Common myeloid progenitor, CD34-positive (primary cell): ENCODE measurements around the gene ATP2A1.

Experiments
- CTCF ChIA-PET: fragments of 350-600 bp; sonication (Branson Sonifier 250); formaldehyde crosslinking; loops from one replicate; lab custom pipeline; 2021; ENCODE audit warnings: antibody characterized with exemption; lab: Charles Lee
- POLR2A ChIA-PET: fragments of 350-600 bp; sonication (Branson Sonifier 250); formaldehyde crosslinking; loops from one replicate; lab custom pipeline; 2021; ENCODE audit warnings: antibody characterized with exemption; lab: Charles Lee
- DNase-seq, 3 donors: peaks; one replicate each; pipeline versions ENCODE4 v3.0.0 to v3.0.0-alpha.2; 2013
- H3K27ac ChIP-seq, 2 experiments: 1 replicate in 1 of 2; 2 replicates in 1 of 2; pipeline ENCODE4 v1.7.0; 2013; ENCODE audit warnings: inconsistent platforms in 2 of 2, low read length in 2 of 2, mild to moderate bottlenecking in 2 of 2, low read depth in 1 of 2, moderate library complexity in 1 of 2; ENCODE audit not compliant: severe bottlenecking in 2 of 2, insufficient read depth in 1 of 2, poor library complexity in 1 of 2
- H3K27me3 ChIP-seq, 5 experiments: replicated peaks in 2 of 5; 1 replicate in 3 of 5; 2 replicates in 2 of 5; pipeline versions ENCODE4 v1.6.1 to v1.7.0; 2013; ENCODE audit warnings: low read length in 4 of 5, mild to moderate bottlenecking in 2 of 5, moderate library complexity in 2 of 5, inconsistent platforms in 1 of 5; ENCODE audit not compliant: insufficient read depth in 5 of 5, control insufficient read depth in 4 of 5
- H3K36me3 ChIP-seq, 4 experiments: 1 replicate in 2 of 4; 2 replicates in 2 of 4; pipeline versions ENCODE4 v1.6.1 to v1.7.0; 2013; ENCODE audit warnings: low read length in 3 of 4, control low read depth in 1 of 4, mild to moderate bottlenecking in 1 of 4; ENCODE audit not compliant: control insufficient read depth in 4 of 4, insufficient read depth in 4 of 4
- H3K4me1 ChIP-seq, 4 experiments: 1 replicate in 3 of 4; 2 replicates in 1 of 4; pipeline versions ENCODE4 v1.6.1 to v1.7.1; 2013; ENCODE audit warnings: low read length in 3 of 4, mild to moderate bottlenecking in 3 of 4, control low read depth in 1 of 4, inconsistent platforms in 1 of 4, moderate library complexity in 1 of 4; ENCODE audit not compliant: control insufficient read depth in 4 of 4, insufficient read depth in 4 of 4; ENCODE audit errors: control extremely low read depth in 1 of 4
- H3K4me3 ChIP-seq, 7 experiments: 1 replicate in 4 of 7; 2 replicates in 3 of 7; pipeline versions ENCODE4 v1.5.1 to v1.7.0; 2013; ENCODE audit warnings: mild to moderate bottlenecking in 7 of 7, low read length in 6 of 7, moderate library complexity in 6 of 7, inconsistent platforms in 2 of 7, low read depth in 2 of 7, control low read depth in 1 of 7; ENCODE audit not compliant: insufficient read depth in 4 of 7, control insufficient read depth in 1 of 7; ENCODE audit errors: extremely low read depth in 1 of 7
- H3K9me3 ChIP-seq, 5 experiments: 1 replicate in 4 of 5; 2 replicates in 1 of 5; pipeline versions ENCODE4 v1.6.1 to v1.7.1; 2013; ENCODE audit warnings: low read length in 4 of 5, mild to moderate bottlenecking in 2 of 5, inconsistent platforms in 1 of 5, low read depth in 1 of 5, moderate library complexity in 1 of 5; ENCODE audit not compliant: control insufficient read depth in 4 of 5, insufficient read depth in 2 of 5; ENCODE audit errors: control extremely low read depth in 1 of 5
- whole genome bisulfite sequencing: methylation state at CpG from one replicate; pipeline ENCODE4 v1.1.5; 2013; ENCODE audit not compliant: insufficient coverage; 5-methylcytosine and 5-hydroxymethylcytosine counted together

ATP2A1 gene

GRCh38 chr16:28836761-28837064, 41.6 kb upstream of the ATP2A1 start:
- no peak for DNase-seq
- no peak overlapping the region for H3K4me3 ChIP-seq
- peaks cover 10 to 71% (median 58%) of the 10 kb centered on the region in 4 experiments for H3K36me3 ChIP-seq
- H3K9me3 ChIP-seq = no peaks in the 10 kb centered on the region
- CTCF ChIA-PET = interaction anchor here (0.6 to 1.1 kb wide), 2 partner anchors 8 to 72 kb away, joined by 3 read pairs; no protein-coding TSS in a partner anchor
- POLR2A ChIA-PET = interaction anchor here (0.9 to 1.0 kb wide), 2 partner anchors 9 kb away, joined by 3 read pairs; no protein-coding TSS in a partner anchor
- H3K27ac ChIP-seq = no peak overlapping the region
- H3K27me3 ChIP-seq = no peaks in the 10 kb centered on the region
- H3K4me1 ChIP-seq = peaks cover 0 to 5% (median 1%) of the 10 kb centered on the region in 4 experiments
- 90% methylated on average over 2 of the region's 8 CpGs for WGBS

GRCh38 chr16:28837672-28838557, 40.4 kb upstream of the ATP2A1 start:
- H3K4me3 ChIP-seq = no peak overlapping the region
- 96% methylated on average over 7 of the region's 7 CpGs for WGBS
- H3K9me3 ChIP-seq = no peaks in the 10 kb centered on the region
- peaks cover 0 to 5% (median 1%) of the 10 kb centered on the region in 4 experiments for H3K4me1 ChIP-seq
- DNase-seq = no peak
- ChIA-PET POLR2A (no interaction called here), CTCF (interaction anchor here (1.0 to 1.5 kb wide), 4 partner anchors 8 to 108 kb away, joined by 3 to 5 read pairs (median 3); partner anchors contain the start of gene TUFM)
- H3K36me3 ChIP-seq = peaks cover 13 to 70% (median 56%) of the 10 kb centered on the region in 4 experiments
- peak overlapping the region in 1 of 2 experiments; percentile 21 for H3K27ac ChIP-seq
- H3K27me3 ChIP-seq = no peaks in the 10 kb centered on the region

- POLR2A ChIA-PET = no interaction called here
- H3K36me3 ChIP-seq = peaks cover 14 to 70% (median 56%) of the 10 kb centered on the region in 4 experiments
Measured at GRCh38 chr16:28838558-28838918, 39.8 kb upstream of the ATP2A1 start.

DNA sequence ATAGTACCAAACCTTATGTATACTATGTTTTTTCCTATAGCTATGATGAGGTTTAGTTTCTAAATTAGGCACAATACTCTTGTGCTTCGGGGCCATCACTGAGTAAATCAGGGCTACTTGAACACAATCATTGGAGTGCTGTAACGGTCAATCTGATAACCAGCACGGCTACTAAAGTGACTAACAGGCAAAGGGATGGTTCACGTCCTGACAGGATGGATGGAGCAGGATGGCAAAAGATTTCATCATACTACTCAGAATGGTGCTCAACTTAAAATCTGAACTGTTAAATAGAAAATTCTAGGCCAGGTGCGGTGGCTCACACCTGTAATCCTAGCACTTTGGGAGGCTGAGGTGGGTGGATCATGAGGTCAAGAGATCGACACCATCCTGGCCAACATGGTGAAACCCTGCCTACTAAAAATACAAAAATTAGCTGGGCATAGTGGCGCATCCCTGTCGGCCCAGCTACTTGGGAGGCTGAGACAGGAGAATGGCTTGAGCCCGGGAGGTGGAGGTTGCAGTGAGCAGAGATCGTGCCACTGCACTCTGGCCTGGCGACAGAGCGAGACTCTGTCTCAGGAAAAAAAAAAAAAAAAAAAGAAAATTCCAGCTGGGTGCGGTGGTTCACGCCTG, 39.2 kb upstream of the ATP2A1 start:
- peaks cover 17 to 70% (median 55%) of the 10 kb centered on the region in 4 experiments for H3K36me3 ChIP-seq
- ChIA-PET CTCF (interaction anchor here (1.0 to 1.7 kb wide), 3 partner anchors 24 to 106 kb away, joined by 3 to 6 read pairs (median 3); partner anchors contain the start of gene SH2B1), POLR2A (no interaction called here)
- 99% methylated on average over 12 of the region's 14 CpGs for WGBS
- H3K27ac ChIP-seq = no peak overlapping the region
- no peaks in the 10 kb centered on the region for H3K27me3 ChIP-seq
- H3K9me3 ChIP-seq = no peaks in the 10 kb centered on the region
- peaks cover 0 to 5% (median 1%) of the 10 kb centered on the region in 4 experiments for H3K4me1 ChIP-seq
- no peak for DNase-seq
- no peak overlapping the region for H3K4me3 ChIP-seq

More at GRCh38 chr16:28838558-28838918, 39.8 kb upstream of the ATP2A1 start:
- no peaks in the 10 kb centered on the region for H3K27me3 ChIP-seq
- no peaks in the 10 kb centered on the region for H3K9me3 ChIP-seq
- CTCF ChIA-PET = interaction anchor here (1.0 to 1.5 kb wide), 3 partner anchors 8 to 107 kb away, joined by 3 to 5 read pairs (median 3); partner anchors contain the start of gene TUFM
- DNase-seq = no peak
- H3K27ac ChIP-seq = peak overlapping the region in 1 of 2 experiments; percentile 21
- no peak overlapping the region for H3K4me3 ChIP-seq
- 80% methylated on average over 1 of the region's 1 CpG for WGBS
- H3K4me1 ChIP-seq = peaks cover 0 to 5% (median 1%) of the 10 kb centered on the region in 4 experiments

DNA sequence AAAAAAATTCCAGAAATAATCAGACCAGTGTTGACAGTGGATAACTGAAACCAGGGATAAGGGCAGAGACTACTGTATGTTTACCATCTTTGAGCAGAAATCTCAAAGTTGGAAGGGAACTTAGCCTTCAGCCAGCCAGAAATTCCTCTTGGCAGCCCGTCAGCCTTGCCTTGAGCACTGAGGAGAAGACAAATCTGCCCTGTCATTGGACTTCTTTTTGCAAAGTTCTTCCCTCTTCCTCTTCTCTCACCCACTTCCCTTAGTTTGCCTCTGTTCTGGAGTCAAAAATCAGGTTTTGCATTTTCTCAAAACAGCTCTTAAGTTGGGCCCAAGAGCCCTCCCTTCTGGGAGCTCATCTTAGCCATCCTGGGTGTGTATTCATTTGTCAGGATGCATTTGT, 38.4 kb upstream of the ATP2A1 start:
- ChIA-PET POLR2A (interaction anchor here (0.7 kb wide), 1 partner anchor 17 kb away, joined by 3 read pairs; the partner anchor contains the start of gene ATXN2L), CTCF (interaction anchor here (1.3 to 1.7 kb wide), 2 partner anchors 23 to 105 kb away, joined by 3 to 6 read pairs; partner anchors contain the start of gene SH2B1)
- Histone ChIP-seq H3K9me3 (no peaks in the 10 kb centered on the region), H3K4me1 (peaks cover 0 to 8% (median 5%) of the 10 kb centered on the region in 4 experiments), H3K27me3 (no peaks in the 10 kb centered on the region), H3K27ac (peak overlapping the region in 1 of 2 experiments; percentile 38), H3K36me3 (peaks cover 17 to 70% (median 52%) of the 10 kb centered on the region in 4 experiments), H3K4me3 (no peak overlapping the region)
- 22% methylated on average over 1 of the region's 1 CpG for WGBS
- DNase-seq = peak in 2 of 3 donors; percentile 36 to 39

GRCh38 chr16:28842696-28843095, 35.6 kb upstream of the ATP2A1 start:
- H3K4me1 ChIP-seq = peaks cover 4 to 25% (median 25%) of the 10 kb centered on the region in 4 experiments
- no peak for DNase-seq
- peaks cover 17 to 50% (median 30%) of the 10 kb centered on the region in 4 experiments for H3K36me3 ChIP-seq
- no peak overlapping the region for H3K4me3 ChIP-seq
- ChIA-PET CTCF (interaction anchor here (1.4 kb wide), 1 partner anchor 12 kb away, joined by 3 read pairs; no protein-coding TSS in a partner anchor), POLR2A (interaction anchor here (1.1 kb wide), 1 partner anchor 11 kb away, joined by 3 read pairs; no protein-coding TSS in a partner anchor)
- WGBS = 100% methylated on average over 6 of the region's 7 CpGs
- H3K27ac ChIP-seq = no peak overlapping the region
- H3K9me3 ChIP-seq = no peaks in the 10 kb centered on the region
- H3K27me3 ChIP-seq = no peaks in the 10 kb centered on the region
